ENCODE data around the gene TMEM176B. TPM values are rescaled to one million over a fixed set of nuclear protein-coding genes. Genes with fewer than 3 reads are reported as not detected.

The TMEM176B gene
- total RNA-seq, 1 experiment from 2014 or later, result 0.31 TPM

GRCh38 chr7:150849204-150849775, 49.1 kb upstream of the TMEM176B start:
- Histone ChIP-seq H3K36me3 (ENCODE audit: control insufficient read depth, insufficient read depth, low read length) (no peaks in the 10 kb centered on the region), H3K27me3 (ENCODE audit: control insufficient read depth, insufficient read depth, low read length) (peaks cover 11% of the 10 kb centered on the region), H3K9me3 (ENCODE audit: control insufficient read depth, insufficient read depth, low read depth, low read length) (no peaks in the 10 kb centered on the region), H3K4me1 (ENCODE audit: control insufficient read depth, insufficient read depth, low read length) (no peaks in the 10 kb centered on the region), H3K4me3 (ENCODE audit: low read depth in 2 of 2, low read length in 2 of 2) (no peak overlapping the region), H3K27ac (ENCODE audit: low read length) (no peak overlapping the region)
- POLR2A ChIA-PET, result no interaction called here
- BruUV-seq (replicated peaks), result no TSS peak
- intact Hi-C loops (cut with micrococcal nuclease; ENCODE audit: unreplicated experiment), result no loop called here
- CTCF ChIA-PET, result no interaction called here
- DNase-seq (ENCODE audit: low read depth, low spot score) (no peak), ATAC-seq (no peak)
- no peak for TF ChIP-seq POLR2AphosphoS5 (IDR thresholded peaks at IDR 0.05; ENCODE audit: low read depth, low read length)
- TF ChIP-seq, protein P1, sequence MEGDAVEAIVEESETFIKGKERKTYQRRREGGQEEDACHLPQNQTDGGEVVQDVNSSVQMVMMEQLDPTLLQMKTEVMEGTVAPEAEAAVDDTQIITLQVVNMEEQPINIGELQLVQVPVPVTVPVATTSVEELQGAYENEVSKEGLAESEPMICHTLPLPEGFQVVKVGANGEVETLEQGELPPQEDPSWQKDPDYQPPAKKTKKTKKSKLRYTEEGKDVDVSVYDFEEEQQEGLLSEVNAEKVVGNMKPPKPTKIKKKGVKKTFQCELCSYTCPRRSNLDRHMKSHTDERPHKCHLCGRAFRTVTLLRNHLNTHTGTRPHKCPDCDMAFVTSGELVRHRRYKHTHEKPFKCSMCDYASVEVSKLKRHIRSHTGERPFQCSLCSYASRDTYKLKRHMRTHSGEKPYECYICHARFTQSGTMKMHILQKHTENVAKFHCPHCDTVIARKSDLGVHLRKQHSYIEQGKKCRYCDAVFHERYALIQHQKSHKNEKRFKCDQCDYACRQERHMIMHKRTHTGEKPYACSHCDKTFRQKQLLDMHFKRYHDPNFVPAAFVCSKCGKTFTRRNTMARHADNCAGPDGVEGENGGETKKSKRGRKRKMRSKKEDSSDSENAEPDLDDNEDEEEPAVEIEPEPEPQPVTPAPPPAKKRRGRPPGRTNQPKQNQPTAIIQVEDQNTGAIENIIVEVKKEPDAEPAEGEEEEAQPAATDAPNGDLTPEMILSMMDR (IDR thresholded peaks at IDR 0.05), result no peak
- TF ChIP-seq, protein P2, sequence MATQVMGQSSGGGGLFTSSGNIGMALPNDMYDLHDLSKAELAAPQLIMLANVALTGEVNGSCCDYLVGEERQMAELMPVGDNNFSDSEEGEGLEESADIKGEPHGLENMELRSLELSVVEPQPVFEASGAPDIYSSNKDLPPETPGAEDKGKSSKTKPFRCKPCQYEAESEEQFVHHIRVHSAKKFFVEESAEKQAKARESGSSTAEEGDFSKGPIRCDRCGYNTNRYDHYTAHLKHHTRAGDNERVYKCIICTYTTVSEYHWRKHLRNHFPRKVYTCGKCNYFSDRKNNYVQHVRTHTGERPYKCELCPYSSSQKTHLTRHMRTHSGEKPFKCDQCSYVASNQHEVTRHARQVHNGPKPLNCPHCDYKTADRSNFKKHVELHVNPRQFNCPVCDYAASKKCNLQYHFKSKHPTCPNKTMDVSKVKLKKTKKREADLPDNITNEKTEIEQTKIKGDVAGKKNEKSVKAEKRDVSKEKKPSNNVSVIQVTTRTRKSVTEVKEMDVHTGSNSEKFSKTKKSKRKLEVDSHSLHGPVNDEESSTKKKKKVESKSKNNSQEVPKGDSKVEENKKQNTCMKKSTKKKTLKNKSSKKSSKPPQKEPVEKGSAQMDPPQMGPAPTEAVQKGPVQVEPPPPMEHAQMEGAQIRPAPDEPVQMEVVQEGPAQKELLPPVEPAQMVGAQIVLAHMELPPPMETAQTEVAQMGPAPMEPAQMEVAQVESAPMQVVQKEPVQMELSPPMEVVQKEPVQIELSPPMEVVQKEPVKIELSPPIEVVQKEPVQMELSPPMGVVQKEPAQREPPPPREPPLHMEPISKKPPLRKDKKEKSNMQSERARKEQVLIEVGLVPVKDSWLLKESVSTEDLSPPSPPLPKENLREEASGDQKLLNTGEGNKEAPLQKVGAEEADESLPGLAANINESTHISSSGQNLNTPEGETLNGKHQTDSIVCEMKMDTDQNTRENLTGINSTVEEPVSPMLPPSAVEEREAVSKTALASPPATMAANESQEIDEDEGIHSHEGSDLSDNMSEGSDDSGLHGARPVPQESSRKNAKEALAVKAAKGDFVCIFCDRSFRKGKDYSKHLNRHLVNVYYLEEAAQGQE (IDR thresholded peaks at IDR 0.05; ENCODE audit: insufficient read depth in 1 of 2, low read depth in 2 of 2, low read length in 1 of 2), result no peak
- TF ChIP-seq TCF7L2 (IDR thresholded peaks at IDR 0.05; ENCODE audit: low read depth, low read length), result no peak
- no peak for TF ChIP-seq SIN3A (IDR thresholded peaks at IDR 0.05; ENCODE audit: borderline replicate concordance, insufficient read depth, low read depth, low read length)
- in situ Hi-C loops (cut with HindIII; ENCODE audit: low pct_unique_long_range_greater_than_20kb, low sequenced_read_pairs), result no loop called here

- Histone ChIP-seq H3K9me3 (ENCODE audit: control insufficient read depth, insufficient read depth, low read depth, low read length) (no peaks in the 10 kb centered on the region), H3K4me3 (ENCODE audit: low read depth in 2 of 2, low read length in 2 of 2) (no peak overlapping the region), H3K36me3 (ENCODE audit: control insufficient read depth, insufficient read depth, low read length) (no peaks in the 10 kb centered on the region), H3K4me1 (ENCODE audit: control insufficient read depth, insufficient read depth, low read length) (no peaks in the 10 kb centered on the region), H3K27me3 (ENCODE audit: control insufficient read depth, insufficient read depth, low read length) (peaks cover 11% of the 10 kb centered on the region), H3K27ac (ENCODE audit: low read length) (no peak overlapping the region)
- intact Hi-C loops (cut with micrococcal nuclease; ENCODE audit: unreplicated experiment), result no loop called here
- TF ChIP-seq, protein P1 (IDR thresholded peaks at IDR 0.05), result no peak
- TF ChIP-seq TCF7L2 (IDR thresholded peaks at IDR 0.05; ENCODE audit: low read depth, low read length) (no peak), SIN3A (IDR thresholded peaks at IDR 0.05; ENCODE audit: borderline replicate concordance, insufficient read depth, low read depth, low read length) (no peak), POLR2AphosphoS5 (IDR thresholded peaks at IDR 0.05; ENCODE audit: low read depth, low read length) (no peak)
- TF ChIP-seq, protein P2 (IDR thresholded peaks at IDR 0.05; ENCODE audit: insufficient read depth in 1 of 2, low read depth in 2 of 2, low read length in 1 of 2), result no peak
- no peak for DNase-seq (ENCODE audit: low read depth, low spot score)
- ChIA-PET CTCF (no interaction called here), POLR2A (no interaction called here)
- ATAC-seq, result no peak
- in situ Hi-C loops (cut with HindIII; ENCODE audit: low pct_unique_long_range_greater_than_20kb, low sequenced_read_pairs), result no loop called here
- no TSS peak for BruUV-seq (replicated peaks)
Measured at GRCh38 chr7:150848561-150849115, 48.5 kb upstream of the TMEM176B start.
